ENCODE data around the gene ASB3. TPM values are rescaled to one million over a fixed set of nuclear protein-coding genes. Genes with fewer than 3 reads are reported as not detected.

Gene ASB3
- total and polyA plus RNA-seq, 2 donors (not counting 3 experiments of a cell fraction or from before 2014, with no cell fraction given): 20.3 to 20.5 TPM

DNA sequence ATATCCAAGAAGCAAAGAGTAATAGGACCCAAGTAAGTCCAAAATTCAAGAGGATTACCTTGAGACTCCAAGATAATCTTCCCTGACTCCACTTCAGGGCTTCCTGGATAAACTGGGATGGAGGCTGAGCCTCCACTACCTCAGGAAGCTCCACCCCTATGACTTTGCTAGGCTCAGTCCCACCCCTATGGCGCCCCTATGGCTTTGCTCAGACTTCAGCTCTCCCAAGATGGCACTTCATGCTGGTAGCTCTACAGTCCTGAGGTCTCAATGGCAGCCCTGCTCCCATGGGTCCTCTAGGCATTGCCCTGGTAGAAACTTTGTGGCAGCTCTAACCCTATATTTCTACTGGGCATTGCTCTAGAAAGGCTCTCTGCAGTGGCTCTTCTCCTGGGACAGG is 89.1 kb downstream of the ASB3 start:
- no peaks in the 10 kb centered on the region for H3K9me3 ChIP-seq (replicated peaks; ENCODE audit: control insufficient read depth, insufficient read depth, low read length)
- no peak overlapping the region for H3K27ac ChIP-seq (ENCODE audit: insufficient read depth, low read depth, low read length)
- no peaks in the 10 kb centered on the region for H4K20me1 ChIP-seq (replicated peaks; ENCODE audit: control insufficient read depth, extremely low read depth, insufficient read depth, low read length)
- ChIA-PET CTCF (no interaction called here), POLR2A (no interaction called here)
- no peak overlapping the region for H3K4me3 ChIP-seq (replicated peaks in 1 of 3; ENCODE audit: insufficient read depth in 1 of 3, low read depth in 1 of 3, low read length in 3 of 3)
- TF ChIP-seq MYC (IDR thresholded peaks at IDR 0.05; ENCODE audit: low read depth, low read length): no peak
- no peak for TF ChIP-seq FOS (IDR thresholded peaks at IDR 0.05; ENCODE audit: borderline replicate concordance, insufficient read depth, low read length)
- no peaks in the 10 kb centered on the region for H3K27me3 ChIP-seq (ENCODE audit: control insufficient read depth in 2 of 2, insufficient read depth in 2 of 2, low read length in 2 of 2)
- no peaks in the 10 kb centered on the region for H3K9me1 ChIP-seq (replicated peaks; ENCODE audit: control insufficient read depth, extremely low read depth, insufficient read depth, low read length)
- intact Hi-C loops (cut with micrococcal nuclease): no loop called here
- H3K4me2 ChIP-seq (ENCODE audit: insufficient read depth, low read length): no peak overlapping the region
- dilution Hi-C loops (cut with MboI; ENCODE audit: extremely low pct_ligation_motif_present, low sequenced_read_pairs): no loop called here
- H3K79me2 ChIP-seq (ENCODE audit: control insufficient read depth, insufficient read depth, low read length): no peaks in the 10 kb centered on the region
- no peak overlapping the region for H3K9ac ChIP-seq (replicated peaks; ENCODE audit: extremely low read depth, insufficient read depth, low read length)
- H3K36me3 ChIP-seq (ENCODE audit: control insufficient read depth in 2 of 2, extremely low read depth in 1 of 2, insufficient read depth in 2 of 2, low read length in 2 of 2): peaks cover 0 to 2% of the 10 kb centered on the region in 2 experiments
- DNase-seq (ENCODE audit: low read depth, low spot score) (no peak), FAIRE-seq (no peak)
- H3K4me1 ChIP-seq (ENCODE audit: control insufficient read depth, extremely low read depth, insufficient read depth, low read length): no peaks in the 10 kb centered on the region
- no TSS peak for BruUV-seq (replicated peaks)
- no peak overlapping the region for H2AFZ ChIP-seq (ENCODE audit: low read depth, low read length)

DNA sequence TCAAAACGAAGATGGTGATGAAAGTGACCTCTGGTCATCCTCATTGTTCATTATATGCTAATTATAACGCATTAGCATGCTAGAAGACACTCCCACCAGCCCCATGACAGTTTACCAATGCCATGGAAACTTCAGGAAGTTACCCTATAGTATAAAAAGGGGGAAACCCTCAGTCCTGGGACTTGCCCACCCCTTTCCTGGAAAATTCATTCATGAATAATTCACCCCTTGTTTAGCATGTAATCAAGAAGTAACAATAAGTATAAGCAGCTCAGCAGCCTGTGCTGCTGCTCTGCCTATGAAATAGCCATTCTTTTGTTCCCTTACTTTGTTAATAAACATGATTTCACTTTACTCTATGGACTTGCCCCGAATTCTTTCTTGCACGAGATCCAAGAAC is 89.7 kb downstream of the ASB3 start:
- H3K4me3 ChIP-seq (replicated peaks in 1 of 3; ENCODE audit: insufficient read depth in 1 of 3, low read depth in 1 of 3, low read length in 3 of 3): no peak overlapping the region
- DNase-seq (ENCODE audit: low read depth, low spot score) (no peak), FAIRE-seq (no peak)
- POLR2A ChIA-PET: no interaction called here
- no peak overlapping the region for H3K4me2 ChIP-seq (ENCODE audit: insufficient read depth, low read length)
- no peak overlapping the region for H3K27ac ChIP-seq (ENCODE audit: insufficient read depth, low read depth, low read length)
- no peaks in the 10 kb centered on the region for H3K4me1 ChIP-seq (ENCODE audit: control insufficient read depth, extremely low read depth, insufficient read depth, low read length)
- H2AFZ ChIP-seq (ENCODE audit: low read depth, low read length): no peak overlapping the region
- no TSS peak for BruUV-seq (replicated peaks)
- no peaks in the 10 kb centered on the region for H3K79me2 ChIP-seq (ENCODE audit: control insufficient read depth, insufficient read depth, low read length)
- H3K36me3 ChIP-seq (ENCODE audit: control insufficient read depth in 2 of 2, extremely low read depth in 1 of 2, insufficient read depth in 2 of 2, low read length in 2 of 2): peaks cover 0 to 2% of the 10 kb centered on the region in 2 experiments
- TF ChIP-seq EZH2 (IDR thresholded peaks at IDR 0.05; ENCODE audit: borderline replicate concordance, low read depth, low read length, severe bottlenecking) (no peak), JUN (IDR thresholded peaks at IDR 0.05; ENCODE audit: borderline replicate concordance, insufficient read depth, insufficient read length, low read depth) (no peak), POLR2AphosphoS5 (IDR thresholded peaks at IDR 0.05; ENCODE audit: insufficient read depth, low read depth, low read length) (no peak), MYC (IDR thresholded peaks at IDR 0.05; ENCODE audit: low read depth, low read length) (no peak), GATA2 (IDR thresholded peaks at IDR 0.05; ENCODE audit: insufficient read depth, insufficient read length, low read depth, low read length) (no peak), FOS (IDR thresholded peaks at IDR 0.05; ENCODE audit: borderline replicate concordance, insufficient read depth, low read length) (no peak), POLR2A (IDR thresholded peaks at IDR 0.05; ENCODE audit: low read depth, low read length) (no peak)
- TF ChIP-seq, protein P1, sequence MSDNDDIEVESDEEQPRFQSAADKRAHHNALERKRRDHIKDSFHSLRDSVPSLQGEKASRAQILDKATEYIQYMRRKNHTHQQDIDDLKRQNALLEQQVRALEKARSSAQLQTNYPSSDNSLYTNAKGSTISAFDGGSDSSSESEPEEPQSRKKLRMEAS (IDR thresholded peaks at IDR 0.05; ENCODE audit: insufficient read depth, insufficient read length): no peak
- TF ChIP-seq, protein P2, sequence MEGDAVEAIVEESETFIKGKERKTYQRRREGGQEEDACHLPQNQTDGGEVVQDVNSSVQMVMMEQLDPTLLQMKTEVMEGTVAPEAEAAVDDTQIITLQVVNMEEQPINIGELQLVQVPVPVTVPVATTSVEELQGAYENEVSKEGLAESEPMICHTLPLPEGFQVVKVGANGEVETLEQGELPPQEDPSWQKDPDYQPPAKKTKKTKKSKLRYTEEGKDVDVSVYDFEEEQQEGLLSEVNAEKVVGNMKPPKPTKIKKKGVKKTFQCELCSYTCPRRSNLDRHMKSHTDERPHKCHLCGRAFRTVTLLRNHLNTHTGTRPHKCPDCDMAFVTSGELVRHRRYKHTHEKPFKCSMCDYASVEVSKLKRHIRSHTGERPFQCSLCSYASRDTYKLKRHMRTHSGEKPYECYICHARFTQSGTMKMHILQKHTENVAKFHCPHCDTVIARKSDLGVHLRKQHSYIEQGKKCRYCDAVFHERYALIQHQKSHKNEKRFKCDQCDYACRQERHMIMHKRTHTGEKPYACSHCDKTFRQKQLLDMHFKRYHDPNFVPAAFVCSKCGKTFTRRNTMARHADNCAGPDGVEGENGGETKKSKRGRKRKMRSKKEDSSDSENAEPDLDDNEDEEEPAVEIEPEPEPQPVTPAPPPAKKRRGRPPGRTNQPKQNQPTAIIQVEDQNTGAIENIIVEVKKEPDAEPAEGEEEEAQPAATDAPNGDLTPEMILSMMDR (IDR thresholded peaks at IDR 0.05; ENCODE audit: extremely low read depth in 1 of 2, insufficient read depth in 1 of 2, low read depth in 1 of 2, low read length in 2 of 2): no peak
- no peaks in the 10 kb centered on the region for H4K20me1 ChIP-seq (replicated peaks; ENCODE audit: control insufficient read depth, extremely low read depth, insufficient read depth, low read length)
- dilution Hi-C loops (cut with MboI; ENCODE audit: extremely low pct_ligation_motif_present, low sequenced_read_pairs): no loop called here
- CTCF ChIA-PET: no interaction called here
- intact Hi-C loops (cut with micrococcal nuclease): no loop called here
- no peaks in the 10 kb centered on the region for H3K9me1 ChIP-seq (replicated peaks; ENCODE audit: control insufficient read depth, extremely low read depth, insufficient read depth, low read length)
- H3K9ac ChIP-seq (replicated peaks; ENCODE audit: extremely low read depth, insufficient read depth, low read length): no peak overlapping the region
- no peaks in the 10 kb centered on the region for H3K27me3 ChIP-seq (ENCODE audit: control insufficient read depth in 2 of 2, insufficient read depth in 2 of 2, low read length in 2 of 2)
- no peaks in the 10 kb centered on the region for H3K9me3 ChIP-seq (replicated peaks; ENCODE audit: control insufficient read depth, insufficient read depth, low read length)

All from endothelial cell of umbilical vein (primary cell).